Chondrocyte (in vitro differentiated cells): Measurements from ENCODE around the gene ZNF521. TPM values are rescaled to one million over a fixed set of nuclear protein-coding genes. Genes with fewer than 3 reads are reported as not detected.

Experiments
- DNase-seq: peaks from one replicate; pipeline ENCODE4 v3.0.0; 2021; ENCODE audit warnings: mixed read lengths, low spot score
- H3K27ac Mint-ChIP-seq: one replicate; pipeline ENCODE4 v1.8.0; 2021; ENCODE audit warnings: mild to moderate bottlenecking, moderate library complexity, mixed read lengths; ENCODE audit not compliant: unreplicated experiment
- H3K27me3 Mint-ChIP-seq: 2 replicates; pipeline ENCODE4 v1.8.0; 2021; ENCODE audit warnings: low read depth, mixed read lengths
- H3K36me3 Mint-ChIP-seq: 2 replicates; pipeline ENCODE4 v1.8.0; 2021; ENCODE audit warnings: low read depth, mixed read lengths
- H3K4me1 Mint-ChIP-seq: 2 replicates; pipeline ENCODE4 v1.8.0; 2021; ENCODE audit warnings: low read depth, mild to moderate bottlenecking, mixed read lengths
- H3K4me3 Mint-ChIP-seq: one replicate; pipeline ENCODE4 v1.8.0; 2021; ENCODE audit warnings: mild to moderate bottlenecking, moderate library complexity, mixed read lengths; ENCODE audit not compliant: unreplicated experiment
- H3K9me3 Mint-ChIP-seq: 2 replicates; pipeline ENCODE4 v1.8.0; 2021; ENCODE audit warnings: low read depth, mixed read lengths
- total RNA-seq: library from RNA; stranded (reverse); gene quantifications from 3 replicates; pipeline ENCODE4 v1.2.1, GENCODE V29; 2021
- TF ChIP-seq, protein P1 (sequence below): fragments of 200-600 bp; sonication (generic); IDR thresholded peaks from 2 replicates; pipeline ENCODE4 v1.5.0; 2021; ENCODE audit warnings: antibody characterized with exemption, mild to moderate bottlenecking, moderate library complexity

Gene ZNF521
- total RNA-seq, 1 donor from 2014 or later: 29.7 TPM

GRCh38 chr18:25235401-25236042 lies 116.4 kb downstream of the ZNF521 start:
- Mint-ChIP-seq H3K4me1 (peaks cover 46% of the 10 kb centered on the region), H3K27me3 (no peaks in the 10 kb centered on the region), H3K36me3 (no peaks in the 10 kb centered on the region), H3K4me3 (no peak overlapping the region), H3K27ac (no peak overlapping the region), H3K9me3 (no peaks in the 10 kb centered on the region)
- TF ChIP-seq, protein P1, sequence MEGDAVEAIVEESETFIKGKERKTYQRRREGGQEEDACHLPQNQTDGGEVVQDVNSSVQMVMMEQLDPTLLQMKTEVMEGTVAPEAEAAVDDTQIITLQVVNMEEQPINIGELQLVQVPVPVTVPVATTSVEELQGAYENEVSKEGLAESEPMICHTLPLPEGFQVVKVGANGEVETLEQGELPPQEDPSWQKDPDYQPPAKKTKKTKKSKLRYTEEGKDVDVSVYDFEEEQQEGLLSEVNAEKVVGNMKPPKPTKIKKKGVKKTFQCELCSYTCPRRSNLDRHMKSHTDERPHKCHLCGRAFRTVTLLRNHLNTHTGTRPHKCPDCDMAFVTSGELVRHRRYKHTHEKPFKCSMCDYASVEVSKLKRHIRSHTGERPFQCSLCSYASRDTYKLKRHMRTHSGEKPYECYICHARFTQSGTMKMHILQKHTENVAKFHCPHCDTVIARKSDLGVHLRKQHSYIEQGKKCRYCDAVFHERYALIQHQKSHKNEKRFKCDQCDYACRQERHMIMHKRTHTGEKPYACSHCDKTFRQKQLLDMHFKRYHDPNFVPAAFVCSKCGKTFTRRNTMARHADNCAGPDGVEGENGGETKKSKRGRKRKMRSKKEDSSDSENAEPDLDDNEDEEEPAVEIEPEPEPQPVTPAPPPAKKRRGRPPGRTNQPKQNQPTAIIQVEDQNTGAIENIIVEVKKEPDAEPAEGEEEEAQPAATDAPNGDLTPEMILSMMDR: peak; percentile 19
- no peak for DNase-seq

DNA sequence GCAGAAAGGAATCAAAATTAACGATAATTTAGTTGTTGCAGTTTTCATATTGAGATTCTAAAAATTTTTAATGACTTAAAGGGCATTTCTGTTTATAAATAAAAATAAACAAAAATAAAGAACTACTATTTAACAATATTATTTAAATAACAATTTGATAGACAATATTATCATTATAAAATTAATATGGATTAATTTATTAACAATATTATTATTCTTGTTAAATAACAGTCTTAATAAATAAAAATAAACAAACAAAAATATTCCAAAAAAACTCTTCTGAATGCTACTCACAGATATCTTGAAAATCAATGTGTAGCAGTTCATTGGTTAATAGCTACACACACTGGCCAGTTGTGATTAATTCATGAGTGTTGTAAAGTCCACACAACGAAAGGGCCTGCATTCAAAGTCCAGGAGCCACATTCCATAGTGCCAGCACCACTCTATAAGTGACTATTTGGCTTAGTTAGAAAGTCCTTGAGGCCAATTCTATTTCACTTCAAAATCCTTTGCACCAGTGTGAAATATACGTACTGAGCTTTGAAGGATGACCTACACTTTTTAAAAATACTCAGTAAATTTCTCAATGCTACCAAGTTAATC lies 117.1 kb downstream of the ZNF521 start:
- no peaks in the 10 kb centered on the region for H3K27me3 Mint-ChIP-seq
- H3K27ac Mint-ChIP-seq: peak overlapping the region; percentile 95
- TF ChIP-seq, protein P1: no peak
- DNase-seq: no peak
- no peak overlapping the region for H3K4me3 Mint-ChIP-seq
- H3K4me1 Mint-ChIP-seq: peaks cover 53% of the 10 kb centered on the region
- H3K36me3 Mint-ChIP-seq: no peaks in the 10 kb centered on the region
- no peaks in the 10 kb centered on the region for H3K9me3 Mint-ChIP-seq

DNA sequence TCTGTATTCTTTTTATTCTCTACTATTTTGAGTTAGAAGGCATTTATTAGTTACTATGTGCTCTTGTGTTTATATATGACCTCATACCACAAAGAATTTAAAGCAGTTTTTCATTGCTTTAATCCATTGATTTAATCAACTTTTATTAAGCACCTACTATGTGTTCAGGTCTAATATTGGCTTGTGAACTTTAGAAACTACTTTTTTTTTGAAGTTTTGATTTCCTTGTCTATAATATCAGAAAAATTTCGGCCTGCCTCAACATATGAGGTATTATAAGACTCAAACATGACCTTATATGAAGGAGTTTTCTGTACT lies 117.7 kb downstream of the ZNF521 start:
- peak overlapping the region; percentile 68 for H3K4me3 Mint-ChIP-seq
- DNase-seq: no peak
- H3K36me3 Mint-ChIP-seq: no peaks in the 10 kb centered on the region
- H3K27me3 Mint-ChIP-seq: no peaks in the 10 kb centered on the region
- peak overlapping the region; percentile 95 for H3K27ac Mint-ChIP-seq
- peaks cover 58% of the 10 kb centered on the region for H3K4me1 Mint-ChIP-seq
- TF ChIP-seq, protein P1: no peak
- no peaks in the 10 kb centered on the region for H3K9me3 Mint-ChIP-seq

DNA sequence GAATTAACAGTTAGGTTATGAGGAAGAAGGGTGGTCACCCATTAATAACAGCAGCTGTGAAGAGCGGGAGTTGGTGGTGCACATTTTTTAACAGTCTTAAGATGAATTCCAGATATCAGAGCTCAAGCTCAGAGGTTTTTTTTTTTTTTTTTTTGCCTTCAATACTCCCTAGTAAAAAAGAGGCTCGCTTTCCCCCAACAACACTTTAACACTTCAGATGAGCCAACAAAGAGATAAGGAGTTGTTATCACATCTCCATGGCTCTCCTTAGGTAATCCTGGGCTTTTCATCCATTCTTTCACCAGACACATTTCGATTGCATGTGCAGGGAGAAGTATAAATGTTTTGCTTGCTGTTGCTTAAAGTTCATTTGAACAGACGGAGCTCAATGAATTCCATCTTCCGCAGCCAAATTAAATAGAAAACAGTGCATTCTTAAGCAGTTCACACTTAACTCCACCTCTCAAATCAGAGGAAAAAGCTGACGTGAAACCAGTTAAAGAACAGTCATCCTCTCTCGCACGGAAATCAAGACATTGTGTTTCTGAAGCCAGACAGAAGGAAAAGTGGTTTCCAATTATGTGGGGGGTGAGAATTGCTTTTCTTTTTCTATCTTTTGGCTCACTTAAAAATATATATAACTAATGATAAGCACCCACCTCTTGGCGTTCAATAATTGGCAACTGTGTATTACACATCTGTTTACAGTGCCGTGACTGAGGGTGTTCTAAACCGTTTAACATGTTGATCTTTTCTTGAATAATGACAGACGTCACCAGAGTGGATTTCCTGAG lies 118.2 kb downstream of the ZNF521 start:
- peak overlapping the region; percentile 95 for H3K27ac Mint-ChIP-seq
- no peaks in the 10 kb centered on the region for H3K9me3 Mint-ChIP-seq
- TF ChIP-seq, protein P1: no peak
- H3K36me3 Mint-ChIP-seq: no peaks in the 10 kb centered on the region
- no peak for DNase-seq
- peaks cover 64% of the 10 kb centered on the region for H3K4me1 Mint-ChIP-seq
- H3K27me3 Mint-ChIP-seq: no peaks in the 10 kb centered on the region
- peak overlapping the region; percentile 68 for H3K4me3 Mint-ChIP-seq

- Mint-ChIP-seq H3K4me1 (peaks cover 66% of the 10 kb centered on the region), H3K9me3 (no peaks in the 10 kb centered on the region), H3K27ac (peak overlapping the region; percentile 97), H3K36me3 (peaks cover 2% of the 10 kb centered on the region), H3K4me3 (peak overlapping the region; percentile 60), H3K27me3 (no peaks in the 10 kb centered on the region)
- DNase-seq: no peak
- TF ChIP-seq, protein P1: no peak
Measured at GRCh38 chr18:25231327-25231691, 120.7 kb downstream of the ZNF521 start.
